Measurements from ENCODE around the gene TRMT1L.

GRCh38 chr1:185170291-185170848 is 13.6 kb upstream of the TRMT1L start:
- TF ChIP-seq CTCF (IDR thresholded peaks at IDR 0.05) (peak; percentile 30 to 63 (median 48)), POLR2A (IDR thresholded peaks at IDR 0.05) (no peak)
